Measurements from ENCODE around the gene PHGDH. TPM values are rescaled to one million over a fixed set of nuclear protein-coding genes. Genes with fewer than 3 reads are reported as not detected.

The PHGDH gene
- total and polyA plus RNA-seq, 2 donors (not counting 3 experiments of a cell fraction or from before 2014, with no cell fraction given), result 37.9 to 120 TPM

- CTCF ChIA-PET, result interaction anchor here (3.3 kb wide), 1 partner anchor 18 kb away, joined by 14 read pairs; no protein-coding TSS in a partner anchor
- dilution Hi-C loops (cut with MboI; ENCODE audit: extremely low pct_ligation_motif_present, low sequenced_read_pairs), result no loop called here
These were observed 78.9 kb downstream of the PHGDH start for GRCh38 chr1:119790451-119791198.

More at GRCh38 chr1:119790451-119791198, 78.9 kb downstream of the PHGDH start:
- H3K9ac ChIP-seq (replicated peaks; ENCODE audit: extremely low read depth, insufficient read depth, low read length), result no peak overlapping the region
- H3K9me1 ChIP-seq (replicated peaks; ENCODE audit: control insufficient read depth, extremely low read depth, insufficient read depth, low read length), result no peaks in the 10 kb centered on the region
- DNase-seq (ENCODE audit: low read depth, low spot score) (no peak), FAIRE-seq (no peak)
- TF ChIP-seq CTCF (IDR thresholded peaks at IDR 0.05; ENCODE audit: extremely low read depth in 1 of 2, insufficient read depth in 1 of 2, low read depth in 1 of 2, low read length in 2 of 2) (no peak), FOS (IDR thresholded peaks at IDR 0.05; ENCODE audit: borderline replicate concordance, insufficient read depth, low read length) (no peak), MAX (IDR thresholded peaks at IDR 0.05; ENCODE audit: insufficient read depth, insufficient read length) (no peak), EZH2 (IDR thresholded peaks at IDR 0.05; ENCODE audit: borderline replicate concordance, low read depth, low read length, severe bottlenecking) (no peak), POLR2A (IDR thresholded peaks at IDR 0.05; ENCODE audit: low read depth, low read length) (no peak), JUN (IDR thresholded peaks at IDR 0.05; ENCODE audit: borderline replicate concordance, insufficient read depth, insufficient read length, low read depth) (no peak), GATA2 (IDR thresholded peaks at IDR 0.05; ENCODE audit: insufficient read depth, insufficient read length, low read depth, low read length) (no peak), MYC (IDR thresholded peaks at IDR 0.05; ENCODE audit: low read depth, low read length) (no peak)
- H3K4me3 ChIP-seq (replicated peaks in 1 of 3; ENCODE audit: insufficient read depth in 1 of 3, low read depth in 1 of 3, low read length in 3 of 3), result no peak overlapping the region
- no peaks in the 10 kb centered on the region for H4K20me1 ChIP-seq (replicated peaks; ENCODE audit: control insufficient read depth, extremely low read depth, insufficient read depth, low read length)
- intact Hi-C loops (cut with micrococcal nuclease), result no loop called here
- no peaks in the 10 kb centered on the region for H3K9me3 ChIP-seq (replicated peaks; ENCODE audit: control insufficient read depth, insufficient read depth, low read length)
- H3K27me3 ChIP-seq (ENCODE audit: control insufficient read depth in 2 of 2, insufficient read depth in 2 of 2, low read length in 2 of 2), result peaks cover 4 to 12% of the 10 kb centered on the region in 2 experiments
- no TSS peak for BruUV-seq (replicated peaks)
- no peaks in the 10 kb centered on the region for H3K79me2 ChIP-seq (ENCODE audit: control insufficient read depth, insufficient read depth, low read length)
- no peak overlapping the region for H3K27ac ChIP-seq (ENCODE audit: insufficient read depth, low read depth, low read length)
- H3K4me1 ChIP-seq (ENCODE audit: control insufficient read depth, extremely low read depth, insufficient read depth, low read length), result no peaks in the 10 kb centered on the region
- H3K36me3 ChIP-seq (ENCODE audit: control insufficient read depth in 2 of 2, extremely low read depth in 1 of 2, insufficient read depth in 2 of 2, low read length in 2 of 2), result no peaks in the 10 kb centered on the region
- H3K4me2 ChIP-seq (ENCODE audit: insufficient read depth, low read length), result no peak overlapping the region
- POLR2A ChIA-PET, result no interaction called here
- H2AFZ ChIP-seq (ENCODE audit: low read depth, low read length), result no peak overlapping the region
